Cardiac fibroblast (primary cell): ENCODE measurements around the gene CLRN2.
A peak's percentile ranks its signal among the peaks of the same experiment; 100 is the strongest.
"Not testable (repeated sequence)": the region's sequence is repeated elsewhere in the genome, so short reads cannot be mapped to it uniquely, and the experiment has no call there.

Experiments used
- DNase-seq, 2 donors: peaks; one replicate each; pipeline versions ENCODE4 v3.0.0 to v3.0.0-alpha.2; 2010; ENCODE audit warnings: low read depth in 2 of 2
- H3K4me3 ChIP-seq, 2 donors: replicated peaks in 1 of 2; 1 replicate in 1 of 2; 2 replicates in 1 of 2; pipeline ENCODE4 v1.5.1; 2011; ENCODE audit warnings: low read depth in 2 of 2, low read length in 2 of 2, mild to moderate bottlenecking in 2 of 2, moderate library complexity in 1 of 2
- TF ChIP-seq, protein P1 (sequence below): IDR thresholded peaks from one replicate; pipeline ENCODE4 v1.5.1; 2011; ENCODE audit warnings: low read depth, mild to moderate bottlenecking, low read length, inconsistent platforms

The CLRN2 gene

GRCh38 chr4:17561195-17561909, 46.4 kb downstream of the CLRN2 start:
- TF ChIP-seq, protein P1, sequence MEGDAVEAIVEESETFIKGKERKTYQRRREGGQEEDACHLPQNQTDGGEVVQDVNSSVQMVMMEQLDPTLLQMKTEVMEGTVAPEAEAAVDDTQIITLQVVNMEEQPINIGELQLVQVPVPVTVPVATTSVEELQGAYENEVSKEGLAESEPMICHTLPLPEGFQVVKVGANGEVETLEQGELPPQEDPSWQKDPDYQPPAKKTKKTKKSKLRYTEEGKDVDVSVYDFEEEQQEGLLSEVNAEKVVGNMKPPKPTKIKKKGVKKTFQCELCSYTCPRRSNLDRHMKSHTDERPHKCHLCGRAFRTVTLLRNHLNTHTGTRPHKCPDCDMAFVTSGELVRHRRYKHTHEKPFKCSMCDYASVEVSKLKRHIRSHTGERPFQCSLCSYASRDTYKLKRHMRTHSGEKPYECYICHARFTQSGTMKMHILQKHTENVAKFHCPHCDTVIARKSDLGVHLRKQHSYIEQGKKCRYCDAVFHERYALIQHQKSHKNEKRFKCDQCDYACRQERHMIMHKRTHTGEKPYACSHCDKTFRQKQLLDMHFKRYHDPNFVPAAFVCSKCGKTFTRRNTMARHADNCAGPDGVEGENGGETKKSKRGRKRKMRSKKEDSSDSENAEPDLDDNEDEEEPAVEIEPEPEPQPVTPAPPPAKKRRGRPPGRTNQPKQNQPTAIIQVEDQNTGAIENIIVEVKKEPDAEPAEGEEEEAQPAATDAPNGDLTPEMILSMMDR: no peak
- H3K4me3 ChIP-seq: no peak overlapping the region
- DNase-seq: peak; percentile 20 to 55

DNA sequence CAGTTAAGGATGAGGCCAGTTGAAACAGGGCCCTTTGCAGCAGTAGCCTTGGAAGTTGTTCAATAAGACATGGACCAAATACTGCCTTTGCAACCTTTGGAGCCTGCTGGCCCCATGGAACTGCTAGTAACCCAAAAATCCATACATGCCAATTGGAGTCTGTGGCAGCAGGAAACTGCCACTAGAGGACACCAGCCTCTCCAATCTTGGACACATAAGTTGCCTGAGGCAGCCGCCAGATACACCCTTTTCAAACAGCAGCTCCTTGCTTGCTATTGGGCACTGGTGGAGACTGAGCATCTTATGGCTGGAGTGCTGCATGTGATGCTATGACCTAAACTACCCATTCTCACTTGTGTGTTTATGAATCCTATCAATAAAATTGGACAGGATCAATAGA, 47.2 kb downstream of the CLRN2 start:
- TF ChIP-seq, protein P1: no peak
- H3K4me3 ChIP-seq: no peak overlapping the region
- DNase-seq: no peak

DNA sequence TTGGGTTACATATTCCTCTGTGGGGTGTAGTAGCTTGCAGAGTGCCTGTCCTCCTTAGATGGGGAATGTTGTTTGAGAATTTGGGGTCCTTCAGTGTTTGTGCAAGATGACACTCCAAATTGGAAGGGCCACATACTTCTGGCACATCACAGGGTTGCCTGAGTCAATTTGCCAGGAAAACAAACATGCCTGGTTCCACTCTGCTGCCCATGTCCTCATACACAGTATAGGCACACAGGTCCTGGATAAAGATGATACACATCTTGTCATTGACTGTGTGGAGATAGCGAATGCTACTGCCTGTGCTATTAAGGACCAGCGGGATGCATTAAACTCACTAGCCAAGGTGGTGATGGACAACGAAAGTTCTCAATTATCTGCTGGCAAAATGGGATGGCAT, 50.9 kb downstream of the CLRN2 start:
- no peak for DNase-seq
- H3K4me3 ChIP-seq: no peak overlapping the region
- TF ChIP-seq, protein P1: no peak

DNA sequence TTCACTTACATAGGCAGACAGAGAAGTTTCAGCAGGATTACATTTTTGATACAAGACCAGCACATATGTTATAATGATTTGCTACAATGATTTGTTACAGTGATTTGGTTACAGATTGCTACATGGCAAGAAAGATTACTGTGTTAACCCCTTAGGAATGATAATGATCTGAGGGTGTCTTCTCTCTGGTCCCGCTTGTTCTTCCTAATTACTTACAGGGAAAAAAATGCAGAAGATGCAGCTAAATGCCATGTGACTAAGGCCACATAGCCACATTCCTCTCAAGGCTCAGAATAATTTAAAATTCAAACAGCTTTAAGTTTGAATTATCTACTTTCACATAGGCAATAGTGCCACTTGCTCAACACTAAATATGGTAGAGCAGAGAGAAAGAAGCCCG, 52.3 kb downstream of the CLRN2 start:
- H3K4me3 ChIP-seq: no peak overlapping the region
- no peak for DNase-seq
- TF ChIP-seq, protein P1: no peak

GRCh38 chr4:17574206-17574605, 59.2 kb downstream of the CLRN2 start:
- DNase-seq: no peak
- no peak overlapping the region for H3K4me3 ChIP-seq
- TF ChIP-seq, protein P1: no peak

- DNase-seq, H3K4me3 ChIP-seq: not testable (repeated sequence)
Observed at GRCh38 chr4:17575177-17575576, 60.2 kb downstream of the CLRN2 start.
